IMR-90 (cell line): ENCODE results near the gene RANBP10. TPM values are rescaled to one million over a fixed set of nuclear protein-coding genes. Genes with fewer than 3 reads are reported as not detected.

Experiments
- ATAC-seq: fragments of 200-7000 bp; cut with Tn5 transposase; 2 replicates; pipeline ENCODE4 v1.9.1; 2020; ENCODE audit warnings: low read depth, mild to moderate bottlenecking, moderate library complexity
- BruUV-seq: library from RNA; stranded (reverse); fragments of 400-500 nt; replicated peaks from 2 replicates; lab custom pipeline; 2021; lab: Mats Ljungman, UMichigan
- CTCF ChIA-PET: fragments of 300-600 bp; formaldehyde crosslinking; extraction: SDS; loops from one replicate; lab custom pipeline; 2021; ENCODE audit warnings: antibody characterized with exemption; lab: Yijun Ruan, JAX
- POLR2A ChIA-PET: fragments of 300-600 bp; sonication (Branson Sonifier 250); formaldehyde crosslinking; loops from one replicate; lab custom pipeline; 2022; ENCODE audit warnings: antibody characterized with exemption; ENCODE audit not compliant: unreplicated experiment; lab: Charles Lee
- DNase-seq: peaks from one replicate; pipeline ENCODE4 v3.0.0; 2013
- H2AFZ ChIP-seq: replicated peaks from 2 replicates; pipeline ENCODE3; 2013; ENCODE audit warnings: low read length, mild to moderate bottlenecking; ENCODE audit not compliant: poor library complexity
- H2AK5ac ChIP-seq: 2 replicates; pipeline ENCODE4 v1.6.1; 2013; ENCODE audit warnings: low read depth, low read length, inconsistent platforms
- H2AK9ac ChIP-seq: replicated peaks from 2 replicates; pipeline ENCODE3; 2013; ENCODE audit warnings: mild to moderate bottlenecking, low read depth, low read length, moderate library complexity; ENCODE audit not compliant: poor library complexity
- H2BK120ac ChIP-seq: 2 replicates; pipeline ENCODE4 v1.6.1; 2013; ENCODE audit warnings: low read depth, low read length, inconsistent platforms
- H2BK15ac ChIP-seq: 3 replicates; pipeline ENCODE4 v1.6.1; 2013; ENCODE audit warnings: low read depth, low read length, inconsistent platforms
- H2BK20ac ChIP-seq: 2 replicates; pipeline ENCODE4 v1.6.1; 2013; ENCODE audit warnings: low read depth, mild to moderate bottlenecking, inconsistent platforms, low read length, moderate library complexity
- H2BK5ac ChIP-seq: 2 replicates; pipeline ENCODE4 v1.6.1; 2013; ENCODE audit warnings: mild to moderate bottlenecking, low read depth, low read length, inconsistent platforms; ENCODE audit not compliant: poor library complexity, severe bottlenecking
- H3K14ac ChIP-seq: replicated peaks from 2 replicates; pipeline ENCODE4 v1.6.1; 2013; ENCODE audit warnings: low read depth, low read length, inconsistent platforms
- H3K18ac ChIP-seq: 2 replicates; pipeline ENCODE4 v1.6.1; 2013; ENCODE audit warnings: low read depth, low read length, control low read depth
- H3K23ac ChIP-seq: 2 replicates; pipeline ENCODE4 v1.6.1; 2013; ENCODE audit warnings: low read depth, low read length, inconsistent platforms
- H3K27ac ChIP-seq: 2 replicates; pipeline ENCODE4 v1.5.1; 2013; ENCODE audit warnings: mild to moderate bottlenecking, control low read depth, low read length; ENCODE audit not compliant: insufficient read depth
- H3K27me3 ChIP-seq: 2 replicates; pipeline ENCODE4 v1.6.1; 2013; ENCODE audit warnings: low read length; ENCODE audit not compliant: control insufficient read depth, insufficient read depth
- H3K36me3 ChIP-seq: 2 replicates; pipeline ENCODE4 v1.6.1; 2013; ENCODE audit warnings: low read length, mixed read lengths; ENCODE audit not compliant: control insufficient read depth, insufficient read depth
- H3K4ac ChIP-seq: 2 replicates; pipeline ENCODE4 v1.6.1; 2013; ENCODE audit warnings: low read depth, low read length, inconsistent platforms
- H3K4me1 ChIP-seq: 2 replicates; pipeline ENCODE4 v1.6.1; 2013; ENCODE audit warnings: low read length, mixed read lengths; ENCODE audit not compliant: control insufficient read depth, insufficient read depth
- H3K4me2 ChIP-seq: 2 replicates; pipeline ENCODE4 v1.6.1; 2013; ENCODE audit warnings: low read depth, mild to moderate bottlenecking, control low read depth, low read length, moderate library complexity
- H3K4me3 ChIP-seq: 2 replicates; pipeline ENCODE4 v1.5.1; 2013; ENCODE audit warnings: low read depth, mild to moderate bottlenecking, control low read depth, low read length, moderate library complexity; ENCODE audit not compliant: insufficient read depth
- H3K56ac ChIP-seq: 2 replicates; pipeline ENCODE4 v1.6.1; 2013; ENCODE audit warnings: low read length, inconsistent platforms; ENCODE audit not compliant: insufficient read depth; ENCODE audit errors: extremely low read depth
- H3K79me1 ChIP-seq, 2 experiments: 2 replicates each; pipeline ENCODE4 v1.6.1; 2013; ENCODE audit warnings: low read length in 2 of 2, inconsistent platforms in 1 of 2, low read depth in 1 of 2
- H3K9ac ChIP-seq: 2 replicates; pipeline ENCODE4 v1.6.1; 2013; ENCODE audit warnings: low read depth, low read length, control low read depth
- H3K9me1 ChIP-seq: 2 replicates; pipeline ENCODE4 v1.6.1; 2013; ENCODE audit warnings: low read length, inconsistent platforms; ENCODE audit not compliant: insufficient read depth
- H3K9me3 ChIP-seq: 2 replicates; pipeline ENCODE4 v1.6.1; 2013; ENCODE audit warnings: low read length; ENCODE audit not compliant: control insufficient read depth, insufficient read depth
- H4K20me1 ChIP-seq: 2 replicates; pipeline ENCODE4 v1.6.1; 2013; ENCODE audit warnings: low read length, inconsistent platforms; ENCODE audit not compliant: insufficient read depth
- H4K5ac ChIP-seq: 2 replicates; pipeline ENCODE4 v1.6.1; 2013; ENCODE audit warnings: mild to moderate bottlenecking, low read depth, low read length, control low read depth
- H4K8ac ChIP-seq, 2 experiments: 2 replicates each; pipeline ENCODE4 v1.6.1; 2013; ENCODE audit warnings: low read depth in 2 of 2, low read length in 2 of 2, control low read depth in 1 of 2, inconsistent platforms in 1 of 2
- H4K91ac ChIP-seq: 2 replicates; pipeline ENCODE4 v1.6.1; 2013; ENCODE audit warnings: low read depth, low read length, inconsistent platforms; ENCODE audit not compliant: insufficient read depth
- CEBPB ChIP-seq: IDR thresholded peaks from 2 replicates; pipeline ENCODE4 v1.6.1; 2012; ENCODE audit warnings: low read depth, low read length, improper control_type of control experiment
- CHD1 ChIP-seq: IDR thresholded peaks from 2 replicates; pipeline ENCODE4 v1.6.1; 2012; ENCODE audit warnings: low read depth, low read length, improper control_type of control experiment
- CTCF ChIP-seq: conservative IDR thresholded peaks from 2 replicates; pipeline ENCODE4 v1.5.1; 2012; ENCODE audit warnings: mild to moderate bottlenecking, low read depth, low read length, improper control_type of control experiment
- MAZ ChIP-seq: IDR thresholded peaks from 2 replicates; pipeline ENCODE4 v1.6.1; 2012; ENCODE audit warnings: low read depth, mild to moderate bottlenecking, low read length, improper control_type of control experiment, moderate library complexity, borderline replicate concordance
- NFE2L2 ChIP-seq: fragments of 150-350 bp; IDR thresholded peaks from 2 replicates; pipeline ENCODE4 v1.6.1; 2016; ENCODE audit warnings: low read depth, mild to moderate bottlenecking, low read length
- RCOR1 ChIP-seq: IDR thresholded peaks from 2 replicates; pipeline ENCODE4 v1.6.1; 2012; ENCODE audit warnings: mild to moderate bottlenecking, low read length, improper control_type of control experiment; ENCODE audit not compliant: insufficient replicate concordance
- whole genome bisulfite sequencing, 2 experiments: methylation state at CpG; one replicate each; pipeline versions ENCODE4 v1.1.5 to v1.1.7; 2013; ENCODE audit warnings: missing lambda C conversion rate in 2 of 2; ENCODE audit not compliant: insufficient read length in 1 of 2; ENCODE audit errors: extremely low coverage in 2 of 2; 5-methylcytosine and 5-hydroxymethylcytosine counted together
- dilution Hi-C: fragments of 300-500 bp; cut with HindIII; formaldehyde crosslinking; loops from one replicate; pipeline ENCODE4 v1.14.3; 2018; ENCODE audit warnings: low sequenced_read_pairs; ENCODE audit not compliant: unreplicated experiment
- in situ Hi-C: fragments of 300-500 bp; cut with MboI; formaldehyde crosslinking; loops from 3 replicates; pipeline ENCODE4 v1.14.3; 2019; ENCODE audit warnings: low sequenced_read_pairs, inconsistent platforms, mixed read lengths
- intact Hi-C: fragments of 100-400 bp; cut with micrococcal nuclease; formaldehyde crosslinking; loops from 2 replicates; pipeline ENCODE4 v1.10.0; 2022
- polyA plus RNA-seq, 3 experiments: library from polyadenylated mRNA; depleted of rRNA; stranded (reverse); fragments of >200 nt; gene quantifications; 2 replicates each; pipeline ENCODE4 v1.2.3, GENCODE V29; 2012; ENCODE audit warnings: low replicate concordance in 1 of 3
- total RNA-seq: library from RNA; depleted of rRNA; stranded (reverse); fragments of >200 nt; gene quantifications from 2 replicates; pipeline ENCODE4 v1.2.3, GENCODE V29; 2012

The RANBP10 gene
- total and polyA plus RNA-seq, 2 of the 4 experiments (the other 2 are of a cell fraction) = 2.7 to 12.1 TPM

- Histone ChIP-seq H3K36me3 (peaks cover 10% of the 10 kb centered on the region; the same call in 1 of the 2 replicates), H2AK5ac (no peak overlapping the region), H3K4me2 (no peak overlapping the region), H3K23ac (no peak overlapping the region), H4K8ac (no peak overlapping the region), H2BK5ac (no peak overlapping the region), H4K5ac (no peak overlapping the region), H4K91ac (no peak overlapping the region), H3K9ac (no peak overlapping the region), H2BK20ac (no peak overlapping the region), H3K9me1 (0 out of 2 replicates have a peak, but pooled peaks cover 3% of the 10 kb centered on the region), H2BK120ac (no peak overlapping the region), H3K4me3 (no peak overlapping the region), H3K27me3 (no peaks in the 10 kb centered on the region), H3K9me3 (no peaks in the 10 kb centered on the region), H3K4me1 (no peaks in the 10 kb centered on the region), H3K18ac (no peak overlapping the region), H3K14ac (no peak overlapping the region), H3K79me1 (peaks cover 0 to 9% of the 10 kb centered on the region in 2 experiments; a peak in 1 of 4 replicates), H2AFZ (no peak overlapping the region), H2BK15ac (no peak overlapping the region), H4K20me1 (0 out of 2 replicates have a peak, but pooled peaks cover 4% of the 10 kb centered on the region), H2AK9ac (no peak overlapping the region), H3K56ac (no peak overlapping the region), H3K27ac (no peak overlapping the region), H3K4ac (no peak overlapping the region)
- ATAC-seq (no peak), DNase-seq (no peak)
- 97% methylated on average over 18 of the region's 28 CpGs; no CpG with 5 or more reads in 1 of the 2 experiments for WGBS, 2 experiments
- ChIA-PET POLR2A (no interaction called here), CTCF (no interaction called here)
- dilution Hi-C loops = no loop called here
- in situ Hi-C loops = loop anchor here (5.0 kb wide), 1 partner anchor 252 kb away; no protein-coding TSS in a partner anchor
- intact Hi-C loops = loop anchor here (5.0 to 10.0 kb wide), 2 partner anchors 132 to 360 kb away; partner anchors contain the start of genes RANBP10 and TSNAXIP1
- TF ChIP-seq NFE2L2 = no peak
- no peak for TF ChIP-seq CTCF
- no peak for TF ChIP-seq MAZ
- no peak for TF ChIP-seq RCOR1
- TF ChIP-seq CEBPB = no peak
- no peak for TF ChIP-seq CHD1
- BruUV-seq = no TSS peak
These were observed 131.3 kb downstream of the RANBP10 start for GRCh38 chr16:67674851-67675578.
